ENCODE data around the gene PRKCE. TPM values are rescaled to one million over a fixed set of nuclear protein-coding genes. Genes with fewer than 3 reads are reported as not detected.

The PRKCE gene
- total RNA-seq, 1 experiment from 2014 or later = 1.3 TPM

DNA sequence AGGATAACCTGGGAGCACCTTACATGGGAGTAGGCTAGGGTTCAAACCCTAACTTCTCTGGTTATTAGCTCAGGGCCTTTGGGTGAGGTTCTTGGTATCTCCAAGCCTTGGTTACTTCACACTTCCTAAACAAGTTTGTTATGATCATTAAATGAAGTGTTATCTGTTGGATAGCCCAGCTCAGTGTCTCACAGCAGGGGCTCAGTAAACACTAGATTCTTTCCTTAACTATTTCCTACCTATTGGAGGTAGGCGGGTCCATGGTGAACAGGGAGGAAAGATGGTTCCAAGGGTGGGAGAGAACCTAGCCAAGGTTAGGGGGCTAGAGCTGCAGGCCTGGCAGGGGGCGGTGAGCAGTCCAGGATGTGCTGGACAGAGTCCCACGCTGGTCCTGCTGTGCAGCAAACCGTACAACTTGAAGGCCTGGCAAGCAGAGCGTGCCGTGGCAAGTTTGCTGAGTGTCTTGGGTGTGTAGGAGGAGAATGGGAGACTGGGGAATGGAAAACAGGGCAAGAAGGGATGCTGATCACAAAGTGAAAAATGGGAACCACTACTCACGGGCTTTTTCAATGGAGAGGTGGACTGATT lies 259.1 kb downstream of the PRKCE start:
- H3K27me3 Mint-ChIP-seq (ENCODE audit: low read depth) = peaks cover 1% of the 10 kb centered on the region; the same call in 1 of the 2 replicates
- Histone ChIP-seq H3K9ac (ENCODE audit: extremely low read depth, insufficient read length, low read length) (no peak overlapping the region), H2BK15ac (ENCODE audit: low read depth, low read length) (no peak overlapping the region), H3K9me3 (ENCODE audit: control insufficient read depth, low read depth, low read length) (no peaks in the 10 kb centered on the region), H3K4me1 (ENCODE audit: insufficient read depth, low read length) (no peaks in the 10 kb centered on the region), H2AK5ac (ENCODE audit: insufficient read length, low read length) (no peak overlapping the region), H2BK5ac (ENCODE audit: insufficient read length, low read length) (no peak overlapping the region), H4K5ac (ENCODE audit: insufficient read length, low read depth, low read length) (no peak overlapping the region), H4K8ac (replicated peaks; ENCODE audit: insufficient read length, low read depth, low read length) (no peak overlapping the region), H3K27me3 (ENCODE audit: insufficient read depth, low read length) (no peaks in the 10 kb centered on the region), H4K91ac (ENCODE audit: insufficient read length, low read depth, low read length) (no peak overlapping the region), H3T11ph (ENCODE audit: low read length) (no peak overlapping the region), H3K18ac (ENCODE audit: insufficient read length, low read depth, low read length) (no peak overlapping the region), H2BK20ac (ENCODE audit: low read depth, low read length, poor library complexity, severe bottlenecking) (no peak overlapping the region), H3K14ac (ENCODE audit: insufficient read depth, low read length) (no peak overlapping the region), H2AFZ (ENCODE audit: low read length) (no peak overlapping the region), H3K4ac (ENCODE audit: low read depth, low read length) (no peak overlapping the region), H3K56ac (ENCODE audit: insufficient read length, low read depth, low read length) (no peak overlapping the region), H3K27ac (ENCODE audit: insufficient read length, low read depth, low read length) (no peak overlapping the region), H3K23me2 (ENCODE audit: insufficient read length, low read depth, low read length, poor library complexity, severe bottlenecking) (no peaks in the 10 kb centered on the region), H2BK120ac (ENCODE audit: low read depth, low read length, poor library complexity, severe bottlenecking) (no peak overlapping the region), H3K79me1 (ENCODE audit: insufficient read depth, low read depth, low read length, poor library complexity, severe bottlenecking) (no peaks in the 10 kb centered on the region), H3K79me2 (ENCODE audit: insufficient read depth, low read length) (no peaks in the 10 kb centered on the region), H3K4me2 (ENCODE audit: insufficient read depth, insufficient read length, low read length) (no peak overlapping the region), H2BK12ac (ENCODE audit: insufficient read length, low read depth, low read length) (no peak overlapping the region), H3K23ac (ENCODE audit: insufficient read length, low read depth, low read length) (no peak overlapping the region), H4K20me1 (ENCODE audit: control insufficient read depth, insufficient read depth, insufficient read length) (no peaks in the 10 kb centered on the region)
- no peak overlapping the region for H3K4me3 Mint-ChIP-seq
- no peaks in the 10 kb centered on the region for H3K36me3 Mint-ChIP-seq (ENCODE audit: insufficient read depth in 1 of 3, low read depth in 3 of 3)
- TF ChIP-seq, protein P1, sequence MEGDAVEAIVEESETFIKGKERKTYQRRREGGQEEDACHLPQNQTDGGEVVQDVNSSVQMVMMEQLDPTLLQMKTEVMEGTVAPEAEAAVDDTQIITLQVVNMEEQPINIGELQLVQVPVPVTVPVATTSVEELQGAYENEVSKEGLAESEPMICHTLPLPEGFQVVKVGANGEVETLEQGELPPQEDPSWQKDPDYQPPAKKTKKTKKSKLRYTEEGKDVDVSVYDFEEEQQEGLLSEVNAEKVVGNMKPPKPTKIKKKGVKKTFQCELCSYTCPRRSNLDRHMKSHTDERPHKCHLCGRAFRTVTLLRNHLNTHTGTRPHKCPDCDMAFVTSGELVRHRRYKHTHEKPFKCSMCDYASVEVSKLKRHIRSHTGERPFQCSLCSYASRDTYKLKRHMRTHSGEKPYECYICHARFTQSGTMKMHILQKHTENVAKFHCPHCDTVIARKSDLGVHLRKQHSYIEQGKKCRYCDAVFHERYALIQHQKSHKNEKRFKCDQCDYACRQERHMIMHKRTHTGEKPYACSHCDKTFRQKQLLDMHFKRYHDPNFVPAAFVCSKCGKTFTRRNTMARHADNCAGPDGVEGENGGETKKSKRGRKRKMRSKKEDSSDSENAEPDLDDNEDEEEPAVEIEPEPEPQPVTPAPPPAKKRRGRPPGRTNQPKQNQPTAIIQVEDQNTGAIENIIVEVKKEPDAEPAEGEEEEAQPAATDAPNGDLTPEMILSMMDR (conservative IDR thresholded peaks at IDR 0.05) = no peak
- no CpG with 5 or more reads among the region's 7 CpGs for WGBS (ENCODE audit: extremely low coverage, insufficient read length, low lambda C conversion rate)
- H3K27ac Mint-ChIP-seq = peak overlapping the region in 1 of 3 experiments; percentile 90; a peak in 2 of 7 replicates
- peaks cover 4 to 6% of the 10 kb centered on the region in 2 experiments; a peak in 3 of 4 replicates for H3K4me1 Mint-ChIP-seq
- no peaks in the 10 kb centered on the region for H3K9me3 Mint-ChIP-seq
- DNase-seq = no peak
